GM12878 (cell line): ENCODE measurements around the gene PADI1. TPM values are rescaled to one million over a fixed set of nuclear protein-coding genes. Genes with fewer than 3 reads are reported as not detected.

Experiments used
- ATAC-seq: fragments of 200-7000 bp; cut with Tn5 transposase; 3 replicates; pipeline ENCODE4 v1.9.1; 2020; ENCODE audit warnings: mild to moderate bottlenecking, moderate library complexity
- BruUV-seq: library from RNA; stranded (reverse); fragments of 400-500 nt; replicated peaks from 2 replicates; lab custom pipeline; 2021; lab: Mats Ljungman, UMichigan
- CTCF ChIA-PET: fragments of 300-600 bp; sonication (Branson Sonifier 250); formaldehyde crosslinking; extraction: SDS; loops from one replicate; lab custom pipeline; 2021; ENCODE audit warnings: inconsistent platforms; lab: Yijun Ruan, JAX
- POLR2A ChIA-PET: fragments of 350-600 bp; formaldehyde crosslinking; extraction: SDS; loops from one replicate; lab custom pipeline; 2021; ENCODE audit warnings: inconsistent platforms; lab: Charles Lee
- RAD21 ChIA-PET: fragments of 300-600 bp; sonication (Branson Sonifier 250); formaldehyde crosslinking; loops from one replicate; lab custom pipeline; 2023; ENCODE audit warnings: antibody characterized with exemption; ENCODE audit not compliant: unreplicated experiment; lab: Charles Lee
- SMC1A ChIA-PET: fragments of 300-600 bp; sonication (Branson Sonifier 250); formaldehyde crosslinking; loops from one replicate; lab custom pipeline; 2023; ENCODE audit not compliant: unreplicated experiment, uncharacterized antibody; lab: Charles Lee
- DNase-seq: peaks from one replicate; pipeline ENCODE4 v3.0.0-alpha.2; 2011; ENCODE audit warnings: low read depth, low spot score
- FAIRE-seq: peaks from 3 replicates; lab custom pipeline; 2011; peaks lifted over from hg19 to GRCh38; lab: Jason Lieb, UNC
- H2AFZ ChIP-seq: 2 replicates; pipeline ENCODE4 v1.6.0; 2011; ENCODE audit warnings: low read depth, low read length, control low read depth; ENCODE audit not compliant: control insufficient read depth
- H3K27ac ChIP-seq: 2 replicates; pipeline ENCODE4 v1.5.1; 2011; ENCODE audit warnings: control low read depth; ENCODE audit not compliant: control insufficient read depth, insufficient read depth
- H3K27me3 ChIP-seq, 2 experiments: replicated peaks in 1 of 2; 2 replicates each; pipeline versions ENCODE4 v1.6.0 to v1.6.1; 2011; ENCODE audit warnings: low read length in 1 of 2; ENCODE audit not compliant: control insufficient read depth in 2 of 2, insufficient read depth in 2 of 2
- H3K36me3 ChIP-seq, 2 experiments: 2 replicates each; pipeline ENCODE4 v1.5.1; 2011; ENCODE audit warnings: low read length in 1 of 2; ENCODE audit not compliant: control insufficient read depth in 2 of 2, insufficient read depth in 2 of 2
- H3K4me1 ChIP-seq: 2 replicates; pipeline ENCODE4 v1.6.1; 2011; ENCODE audit warnings: mild to moderate bottlenecking, low read length, moderate library complexity, mixed read lengths; ENCODE audit not compliant: control insufficient read depth, insufficient read depth
- H3K4me2 ChIP-seq: 2 replicates; pipeline ENCODE4 v1.6.0; 2011; ENCODE audit warnings: control low read depth; ENCODE audit not compliant: control insufficient read depth, insufficient read depth
- H3K4me3 ChIP-seq: fragments of 200-600 bp; sonication (generic); 2 replicates; pipeline ENCODE4 v1.5.1; 2016
- H3K79me2 ChIP-seq: 2 replicates; pipeline ENCODE4 v1.6.0; 2011; ENCODE audit warnings: low read length; ENCODE audit not compliant: control insufficient read depth, insufficient read depth
- H3K9ac ChIP-seq: 2 replicates; pipeline ENCODE4 v1.8.0; 2011; ENCODE audit warnings: low read length, control low read depth, mixed read lengths; ENCODE audit not compliant: control insufficient read depth, insufficient read depth
- H3K9me3 ChIP-seq: replicated peaks from 3 replicates; pipeline ENCODE4 v1.5.1; 2011; ENCODE audit warnings: mild to moderate bottlenecking, low read length; ENCODE audit not compliant: control insufficient read depth, insufficient read depth
- H4K20me1 ChIP-seq: 2 replicates; pipeline ENCODE4 v1.6.0; 2011; ENCODE audit not compliant: control insufficient read depth, insufficient read depth
- ATF2 ChIP-seq: IDR thresholded peaks from 2 replicates; pipeline ENCODE4 v1.6.1; 2012; ENCODE audit warnings: low read length, inconsistent platforms
- BCL3 ChIP-seq: IDR thresholded peaks from 2 replicates; pipeline ENCODE4 v1.6.1; 2011; ENCODE audit warnings: borderline replicate concordance, low read depth, mild to moderate bottlenecking, moderate library complexity, low read length; ENCODE audit not compliant: insufficient read depth, poor library complexity, severe bottlenecking
- CHD4 ChIP-seq: fragments of 200-600 bp; sonication (generic); IDR thresholded peaks from 2 replicates; pipeline ENCODE4 v1.6.1; 2016; ENCODE audit warnings: mild to moderate bottlenecking
- ESRRA ChIP-seq: IDR thresholded peaks from 2 replicates; pipeline ENCODE4 v1.6.1; 2012; ENCODE audit warnings: mild to moderate bottlenecking, low read length, improper control_type of control experiment
- IRF5 ChIP-seq: fragments of 450-650 bp; IDR thresholded peaks from 2 replicates; pipeline ENCODE4 v1.6.1; 2017; ENCODE audit warnings: borderline replicate concordance
- KAT2A ChIP-seq: conservative IDR thresholded peaks from 2 replicates; pipeline ENCODE4 v1.6.1; 2011; ENCODE audit warnings: low read depth, low read length; ENCODE audit not compliant: control insufficient read depth
- KLF5 ChIP-seq: fragments of 450-650 bp; IDR thresholded peaks from 2 replicates; pipeline ENCODE4 v1.6.1; 2014; ENCODE audit warnings: mild to moderate bottlenecking; ENCODE audit not compliant: partially characterized antibody
- POLR2AphosphoS5 ChIP-seq: IDR thresholded peaks from 2 replicates; pipeline ENCODE4 v1.6.1; 2011; ENCODE audit warnings: mild to moderate bottlenecking, low read length, inconsistent platforms
- REST ChIP-seq: IDR thresholded peaks from 2 replicates; pipeline ENCODE4 v1.6.1; 2012; ENCODE audit warnings: mild to moderate bottlenecking, low read depth, low read length
- TCF3 ChIP-seq: IDR thresholded peaks from 2 replicates; pipeline ENCODE4 v1.6.1; 2012; ENCODE audit warnings: low read depth, mild to moderate bottlenecking, low read length, borderline replicate concordance; ENCODE audit not compliant: insufficient read depth
- WRNIP1 ChIP-seq: IDR thresholded peaks from 2 replicates; pipeline ENCODE4 v1.6.1; 2011; ENCODE audit warnings: low read depth, low read length, improper control_type of control experiment, borderline replicate concordance
- ZBED1 ChIP-seq: IDR thresholded peaks from 2 replicates; pipeline ENCODE4 v1.6.1; 2016; ENCODE audit warnings: borderline replicate concordance
- WGBS: methylation state at CpG from one replicate; pipeline ENCODE4 v1.1.6; 2016; ENCODE audit warnings: low lambda C conversion rate; ENCODE audit not compliant: insufficient replicate concordance, insufficient coverage; ENCODE audit errors: missing lambda C conversion rate; 5-methylcytosine and 5-hydroxymethylcytosine counted together
- in situ Hi-C: fragments of 300-500 bp; cut with MboI; formaldehyde crosslinking; loops from 9 replicates; pipeline ENCODE4 v1.14.3; 2018; ENCODE audit warnings: mixed read lengths
- intact Hi-C: fragments of 100-400 bp; cut with micrococcal nuclease; formaldehyde crosslinking; loops from one replicate; pipeline ENCODE4 v1.14.2; 2022; ENCODE audit not compliant: unreplicated experiment
- polyA plus RNA-seq, 11 experiments: library from polyadenylated mRNA; depleted of rRNA in 4 of 11; unstranded in 6 of 11; stranded (reverse) in 5 of 11; fragments of >200 nt; fragmentation: Nextera tagmentation in 4 of 11; fragmentation: Illumina TruSeq in 1 of 11; extraction: Ambion mirVana in 4 of 11; extraction: Trizol in 1 of 11; gene quantifications; 1 replicate in 1 of 11; 2 replicates in 10 of 11; pipeline versions ENCODE4 v1.2.1 to v1.2.3, GENCODE V29; 2011 to 2016; ENCODE audit warnings: inconsistent platforms in 2 of 11, missing spikeins in 2 of 11, low read depth in 1 of 11
- total RNA-seq, 4 experiments: library from RNA; depleted of rRNA in 3 of 4; stranded (reverse); fragments of >200 nt in 3 of 4; fragmentation: Illumina TruSeq in 1 of 4; extraction: Trizol in 1 of 4; gene quantifications; 2 replicates each; pipeline versions ENCODE4 v1.2.1 to v1.2.3, GENCODE V29; 2013 to 2021
- TF ChIP-seq, protein P1 (sequence below), 3 experiments: IDR thresholded peaks in 2 of 3; conservative IDR thresholded peaks in 1 of 3; 2 replicates each; pipeline ENCODE4 v1.5.1; 2011; ENCODE audit warnings: low read depth in 3 of 3, low read length in 3 of 3, mild to moderate bottlenecking in 3 of 3, control low read depth in 2 of 3, moderate library complexity in 2 of 3, inconsistent platforms in 1 of 3, mixed read lengths in 1 of 3; ENCODE audit not compliant: control insufficient read depth in 2 of 3, insufficient read depth in 1 of 3; ENCODE audit errors: extremely low read depth in 1 of 3

PADI1 gene
- total and polyA plus RNA-seq, 10 of the 15 experiments (the other 5 are each of a cell fraction or from before 2014, with no cell fraction given) = 0.05 TPM; not detected in 9

DNA sequence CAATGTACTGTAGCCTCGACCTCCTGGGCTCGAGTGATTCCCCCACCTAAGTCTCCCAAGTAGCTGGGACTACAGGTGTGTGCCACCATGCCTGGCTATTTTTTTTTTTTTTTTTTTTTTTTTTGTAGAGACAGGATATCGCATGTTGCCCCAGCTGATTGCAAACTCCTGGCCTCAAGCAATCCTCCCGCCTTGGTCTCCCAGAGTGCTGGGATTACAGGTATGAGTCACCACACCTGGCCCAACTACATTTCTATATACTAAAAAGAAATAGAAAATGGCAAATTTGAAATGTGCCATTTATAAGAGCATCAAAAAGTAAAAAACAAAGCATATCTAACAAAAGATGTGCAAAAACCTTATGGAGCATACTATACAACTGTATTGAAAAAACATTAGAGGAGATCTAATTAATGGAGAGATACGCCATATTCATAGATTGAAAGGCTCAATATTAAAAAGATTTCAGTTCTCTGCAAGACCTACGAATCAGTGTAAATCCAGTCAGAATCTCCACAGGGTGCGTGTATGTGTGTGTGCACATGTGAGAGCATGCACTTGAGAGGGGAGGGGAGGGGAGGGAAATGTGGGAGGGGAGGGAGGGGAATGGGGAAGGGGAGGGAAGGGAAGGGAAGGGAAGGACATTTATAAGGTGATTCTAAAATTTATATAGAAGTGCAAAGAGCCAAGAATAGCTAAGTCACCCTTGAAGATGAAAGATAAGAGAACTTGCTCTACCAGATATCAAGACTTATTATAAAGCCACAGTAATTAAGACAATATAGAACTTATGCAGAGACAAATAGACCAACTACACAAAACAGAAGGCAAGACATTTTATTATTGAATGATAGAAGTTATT lies 87.6 kb downstream of the PADI1 start:
- H2AFZ ChIP-seq = no peak overlapping the region
- in situ Hi-C loops (no loop called here), intact Hi-C loops (no loop called here)
- H3K4me3 ChIP-seq = no peak overlapping the region
- no peaks in the 10 kb centered on the region for H3K79me2 ChIP-seq
- ChIA-PET RAD21 (no interaction called here), POLR2A (no interaction called here), CTCF (no interaction called here), SMC1A (no interaction called here)
- no TSS peak for BruUV-seq
- no peak overlapping the region for H3K4me2 ChIP-seq
- no peak overlapping the region for H3K9ac ChIP-seq
- DNase-seq (no peak), ATAC-seq (no peak), FAIRE-seq (no peak)
- H3K27me3 ChIP-seq = no peaks in the 10 kb centered on the region
- 17% methylated on average over 6 of the region's 7 CpGs for WGBS
- no peaks in the 10 kb centered on the region for H3K36me3 ChIP-seq
- no peaks in the 10 kb centered on the region for H3K9me3 ChIP-seq
- H3K27ac ChIP-seq = no peak overlapping the region
- H3K4me1 ChIP-seq = no peaks in the 10 kb centered on the region
- H4K20me1 ChIP-seq = no peaks in the 10 kb centered on the region
- TF ChIP-seq ATF2 = no peak
- no peak for TF ChIP-seq ZBED1
- TF ChIP-seq BCL3 = no peak
- no peak for TF ChIP-seq KLF5
- no peak for TF ChIP-seq KAT2A
- no peak for TF ChIP-seq IRF5
- TF ChIP-seq POLR2AphosphoS5 = no peak
- TF ChIP-seq, protein P1, sequence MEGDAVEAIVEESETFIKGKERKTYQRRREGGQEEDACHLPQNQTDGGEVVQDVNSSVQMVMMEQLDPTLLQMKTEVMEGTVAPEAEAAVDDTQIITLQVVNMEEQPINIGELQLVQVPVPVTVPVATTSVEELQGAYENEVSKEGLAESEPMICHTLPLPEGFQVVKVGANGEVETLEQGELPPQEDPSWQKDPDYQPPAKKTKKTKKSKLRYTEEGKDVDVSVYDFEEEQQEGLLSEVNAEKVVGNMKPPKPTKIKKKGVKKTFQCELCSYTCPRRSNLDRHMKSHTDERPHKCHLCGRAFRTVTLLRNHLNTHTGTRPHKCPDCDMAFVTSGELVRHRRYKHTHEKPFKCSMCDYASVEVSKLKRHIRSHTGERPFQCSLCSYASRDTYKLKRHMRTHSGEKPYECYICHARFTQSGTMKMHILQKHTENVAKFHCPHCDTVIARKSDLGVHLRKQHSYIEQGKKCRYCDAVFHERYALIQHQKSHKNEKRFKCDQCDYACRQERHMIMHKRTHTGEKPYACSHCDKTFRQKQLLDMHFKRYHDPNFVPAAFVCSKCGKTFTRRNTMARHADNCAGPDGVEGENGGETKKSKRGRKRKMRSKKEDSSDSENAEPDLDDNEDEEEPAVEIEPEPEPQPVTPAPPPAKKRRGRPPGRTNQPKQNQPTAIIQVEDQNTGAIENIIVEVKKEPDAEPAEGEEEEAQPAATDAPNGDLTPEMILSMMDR (IDR thresholded peaks at IDR 0.05 in 2 of 3, conservative IDR thresholded peaks at IDR 0.05 in 1 of 3; ENCODE audit: control insufficient read depth in 2 of 3, extremely low read depth in 1 of 3, insufficient read depth in 1 of 3, low read depth in 3 of 3, low read length in 3 of 3) = no peak
- no peak for TF ChIP-seq REST
- TF ChIP-seq WRNIP1 = no peak
- no peak for TF ChIP-seq TCF3
- no peak for TF ChIP-seq ESRRA
- no peak for TF ChIP-seq CHD4
